Gastrocnemius medialis (tissue), 4 donors: Measurements from ENCODE around the gene COL3A1. TPM values are rescaled to one million over a fixed set of nuclear protein-coding genes. Genes with fewer than 3 reads are reported as not detected.

ENCODE experiments used
- ATAC-seq, 2 donors: fragments of 150-250 bp; one replicate each; pipeline ENCODE4 v1.9.1; 2016
- DNase-seq, 2 donors: peaks; one replicate each; pipeline ENCODE4 v3.0.0-alpha.2; 2019
- H3K27ac ChIP-seq, 4 donors: fragments of 200-600 bp; sonication (generic); 1 replicate in 1 of 4; 2 replicates in 3 of 4; pipeline ENCODE4 v1.5.1; 2016 to 2018; ENCODE audit warnings: mild to moderate bottlenecking in 2 of 4, moderate library complexity in 1 of 4
- H3K27me3 ChIP-seq, 3 donors: fragments of 200-600 bp; sonication (generic) in 2 of 3; 1 replicate in 1 of 3; 2 replicates in 2 of 3; pipeline versions ENCODE4 v1.5.1 to v1.6.0; 2016 to 2019; ENCODE audit warnings: mild to moderate bottlenecking in 1 of 3, moderate library complexity in 1 of 3
- H3K36me3 ChIP-seq, 2 donors: fragments of 200-600 bp; sonication (generic) in 1 of 2; one replicate each; pipeline ENCODE4 v1.5.1; 2017 to 2018
- H3K4me1 ChIP-seq, 2 donors: fragments of 200-600 bp; sonication (generic) in 1 of 2; one replicate each; pipeline ENCODE4 v1.5.1; 2016 to 2017; ENCODE audit warnings: mild to moderate bottlenecking in 2 of 2
- H3K4me3 ChIP-seq, 4 donors: fragments of 200-600 bp; sonication (generic) in 3 of 4; 1 replicate in 1 of 4; 2 replicates in 3 of 4; pipeline ENCODE4 v1.5.1; 2016 to 2019; ENCODE audit warnings: mild to moderate bottlenecking in 2 of 4
- H3K9me3 ChIP-seq, 3 donors: fragments of 200-600 bp; sonication (generic) in 2 of 3; 1 replicate in 1 of 3; 2 replicates in 2 of 3; pipeline ENCODE4 v1.5.1; 2016 to 2019
- POLR2A ChIP-seq, 2 donors: fragments of 450-650 bp; IDR thresholded peaks; one replicate each; pipeline ENCODE4 v1.6.1; 2017; ENCODE audit warnings: antibody characterized with exemption in 2 of 2, mild to moderate bottlenecking in 2 of 2, moderate library complexity in 2 of 2
- in situ Hi-C, 4 donors: fragments of 200-750 bp; cut with MboI; loops; one replicate each; pipeline versions ENCODE4 v1.15.0 to v1.8.0; 2017; ENCODE audit warnings: low sequenced_read_pairs in 4 of 4
- intact Hi-C: fragments of 100-400 bp; cut with DNase I; formaldehyde crosslinking; loops from one replicate; pipeline ENCODE4 v1.15.1; 2023; ENCODE audit warnings: low total_unique reads
- total RNA-seq, 4 donors: library from RNA; depleted of rRNA; stranded (reverse); fragments of >200 nt; gene quantifications; one replicate each; pipeline versions ENCODE4 v1.1.0 to v1.2.3, GENCODE V29; 2016
- TF ChIP-seq, protein P1 (sequence below), 5 experiments: fragments of 450-650 bp in 3 of 5; fragments of 200-600 bp in 2 of 5; sonication (generic) in 2 of 5; IDR thresholded peaks in 4 of 5; conservative IDR thresholded peaks in 1 of 5; 1 replicate in 4 of 5; 2 replicates in 1 of 5; pipeline ENCODE4 v1.5.1; 2016 to 2019; ENCODE audit warnings: antibody characterized with exemption in 5 of 5, mild to moderate bottlenecking in 3 of 5, moderate library complexity in 3 of 5

The COL3A1 gene
- total RNA-seq, 4 donors from 2014 or later = 6.5 to 42.7 (median 15.0) TPM

DNA sequence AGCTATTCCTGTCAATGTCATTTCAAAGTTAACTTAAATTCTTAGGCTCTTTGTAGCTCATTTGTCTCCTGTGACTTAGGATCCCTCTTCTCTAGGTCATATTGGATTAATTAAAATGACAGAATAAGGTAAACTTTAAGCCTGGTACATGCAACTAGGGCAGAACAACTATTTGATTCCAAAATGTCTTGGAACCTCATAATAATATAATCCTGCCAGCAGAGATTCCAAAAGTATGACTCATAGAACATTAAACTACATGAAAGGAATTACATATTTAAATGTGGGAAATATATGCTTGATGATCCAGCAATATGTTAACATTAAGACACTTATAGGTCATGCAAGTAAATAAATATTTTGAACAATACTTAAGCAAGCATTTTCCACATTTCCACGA is 63.3 kb downstream of the COL3A1 start:
- no peak for ATAC-seq
- Histone ChIP-seq H3K27me3 (no peaks in the 10 kb centered on the region), H3K36me3 (peaks cover 0 to 11% of the 10 kb centered on the region in 2 donors), H3K4me1 (no peaks in the 10 kb centered on the region), H3K9me3 (no peaks in the 10 kb centered on the region), H3K4me3 (no peak overlapping the region), H3K27ac (no peak overlapping the region)
- intact Hi-C loops = no loop called here
- no peak for DNase-seq
- no peak for TF ChIP-seq POLR2A (IDR thresholded peaks at IDR 0.05)
- TF ChIP-seq, protein P1, sequence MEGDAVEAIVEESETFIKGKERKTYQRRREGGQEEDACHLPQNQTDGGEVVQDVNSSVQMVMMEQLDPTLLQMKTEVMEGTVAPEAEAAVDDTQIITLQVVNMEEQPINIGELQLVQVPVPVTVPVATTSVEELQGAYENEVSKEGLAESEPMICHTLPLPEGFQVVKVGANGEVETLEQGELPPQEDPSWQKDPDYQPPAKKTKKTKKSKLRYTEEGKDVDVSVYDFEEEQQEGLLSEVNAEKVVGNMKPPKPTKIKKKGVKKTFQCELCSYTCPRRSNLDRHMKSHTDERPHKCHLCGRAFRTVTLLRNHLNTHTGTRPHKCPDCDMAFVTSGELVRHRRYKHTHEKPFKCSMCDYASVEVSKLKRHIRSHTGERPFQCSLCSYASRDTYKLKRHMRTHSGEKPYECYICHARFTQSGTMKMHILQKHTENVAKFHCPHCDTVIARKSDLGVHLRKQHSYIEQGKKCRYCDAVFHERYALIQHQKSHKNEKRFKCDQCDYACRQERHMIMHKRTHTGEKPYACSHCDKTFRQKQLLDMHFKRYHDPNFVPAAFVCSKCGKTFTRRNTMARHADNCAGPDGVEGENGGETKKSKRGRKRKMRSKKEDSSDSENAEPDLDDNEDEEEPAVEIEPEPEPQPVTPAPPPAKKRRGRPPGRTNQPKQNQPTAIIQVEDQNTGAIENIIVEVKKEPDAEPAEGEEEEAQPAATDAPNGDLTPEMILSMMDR (IDR thresholded peaks at IDR 0.05 in 4 of 5, conservative IDR thresholded peaks at IDR 0.05 in 1 of 5) = no peak
- in situ Hi-C loops = no loop called here

DNA sequence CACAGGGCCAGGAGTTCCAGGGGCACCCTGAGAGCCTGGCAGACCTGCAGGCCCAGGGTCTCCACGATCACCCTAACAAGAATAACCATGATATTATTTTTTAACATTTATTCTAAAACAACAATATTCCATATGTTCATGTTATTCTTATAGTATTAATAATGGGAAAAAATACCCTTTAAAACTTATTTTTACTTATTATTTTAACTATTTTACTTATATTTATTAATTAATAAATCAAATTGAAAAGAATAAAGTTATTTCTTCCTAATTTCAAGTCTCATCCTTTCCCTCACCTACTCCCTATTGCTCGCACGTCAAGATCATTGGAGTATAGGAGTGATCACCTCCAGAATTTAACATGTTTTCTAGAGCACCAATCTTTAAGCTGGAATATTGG is 71.7 kb downstream of the COL3A1 start:
- Histone ChIP-seq H3K9me3 (no peaks in the 10 kb centered on the region), H3K4me1 (no peaks in the 10 kb centered on the region), H3K4me3 (no peak overlapping the region), H3K27me3 (no peaks in the 10 kb centered on the region), H3K27ac (no peak overlapping the region), H3K36me3 (no peaks in the 10 kb centered on the region)
- in situ Hi-C loops (no loop called here), intact Hi-C loops (no loop called here)
- no peak for DNase-seq
- no peak for TF ChIP-seq POLR2A (IDR thresholded peaks at IDR 0.05)
- TF ChIP-seq, protein P1 (IDR thresholded peaks at IDR 0.05 in 4 of 5, conservative IDR thresholded peaks at IDR 0.05 in 1 of 5) = no peak
- ATAC-seq = no peak

DNA sequence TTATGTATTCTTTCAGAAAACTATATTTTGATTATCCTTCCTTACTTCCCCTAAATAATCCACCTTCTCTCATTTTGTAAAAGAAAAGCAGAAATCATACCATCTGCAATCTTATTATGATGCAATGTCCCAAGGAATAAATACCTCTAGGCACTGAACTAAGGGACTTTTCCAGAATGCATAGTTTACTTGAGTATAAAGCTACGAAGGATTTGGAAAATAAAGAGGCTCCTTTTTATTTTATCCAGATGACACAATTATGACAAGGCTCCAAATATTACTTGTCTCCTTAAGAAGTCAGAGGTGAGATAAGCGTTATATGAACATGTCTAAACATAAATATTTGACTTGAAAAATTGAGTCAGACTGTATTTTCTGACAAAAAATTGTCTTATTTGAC is 72.1 kb downstream of the COL3A1 start:
- no peaks in the 10 kb centered on the region for H3K9me3 ChIP-seq
- intact Hi-C loops = no loop called here
- no peak overlapping the region for H3K27ac ChIP-seq
- DNase-seq (no peak), ATAC-seq (no peak)
- H3K36me3 ChIP-seq = no peaks in the 10 kb centered on the region
- TF ChIP-seq, protein P1 (IDR thresholded peaks at IDR 0.05 in 4 of 5, conservative IDR thresholded peaks at IDR 0.05 in 1 of 5) = no peak
- TF ChIP-seq POLR2A (IDR thresholded peaks at IDR 0.05) = no peak
- no peak overlapping the region for H3K4me3 ChIP-seq
- in situ Hi-C loops = no loop called here
- H3K27me3 ChIP-seq = no peaks in the 10 kb centered on the region
- no peaks in the 10 kb centered on the region for H3K4me1 ChIP-seq

DNA sequence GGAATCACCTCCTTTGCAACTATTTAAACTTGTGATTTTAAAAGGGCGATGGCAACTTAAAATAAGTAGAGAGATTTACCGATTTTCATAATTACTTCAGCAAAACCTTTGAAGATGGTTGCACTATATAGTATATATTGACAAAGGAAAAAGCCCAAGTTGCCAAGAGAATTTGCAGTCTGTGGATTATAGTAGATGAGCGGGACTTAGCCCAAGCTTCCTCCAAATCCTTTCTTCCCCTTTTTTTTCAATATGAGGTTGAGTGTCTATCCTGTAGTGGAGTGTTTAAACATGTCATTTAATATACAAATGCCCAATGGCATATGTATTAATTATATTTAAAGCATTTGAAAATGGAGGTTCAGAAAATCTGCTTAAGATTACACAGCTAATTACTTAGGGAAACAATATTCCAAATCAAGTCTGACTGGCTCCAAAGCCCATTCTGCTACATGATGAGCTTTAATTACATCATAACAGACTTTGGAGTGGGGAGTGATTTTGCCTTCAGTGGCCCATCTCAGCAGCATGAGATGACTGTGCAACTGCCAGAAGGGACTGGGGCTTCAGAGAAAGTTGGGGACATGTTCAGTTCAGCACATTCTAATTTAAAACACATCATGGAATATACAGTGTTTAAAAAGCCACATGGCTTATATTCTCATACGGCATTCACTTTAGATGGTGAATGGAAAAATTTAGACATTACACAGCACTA is 73.2 kb downstream of the COL3A1 start:
- TF ChIP-seq POLR2A (IDR thresholded peaks at IDR 0.05) = no peak
- TF ChIP-seq, protein P1 (IDR thresholded peaks at IDR 0.05 in 4 of 5, conservative IDR thresholded peaks at IDR 0.05 in 1 of 5) = no peak
- intact Hi-C loops (no loop called here), in situ Hi-C loops (no loop called here)
- Histone ChIP-seq H3K27me3 (no peaks in the 10 kb centered on the region), H3K27ac (no peak overlapping the region), H3K36me3 (peaks cover 0 to under 1% of the 10 kb centered on the region in 2 donors), H3K4me1 (no peaks in the 10 kb centered on the region), H3K4me3 (no peak overlapping the region), H3K9me3 (no peaks in the 10 kb centered on the region)
- DNase-seq (no peak), ATAC-seq (no peak)

DNA sequence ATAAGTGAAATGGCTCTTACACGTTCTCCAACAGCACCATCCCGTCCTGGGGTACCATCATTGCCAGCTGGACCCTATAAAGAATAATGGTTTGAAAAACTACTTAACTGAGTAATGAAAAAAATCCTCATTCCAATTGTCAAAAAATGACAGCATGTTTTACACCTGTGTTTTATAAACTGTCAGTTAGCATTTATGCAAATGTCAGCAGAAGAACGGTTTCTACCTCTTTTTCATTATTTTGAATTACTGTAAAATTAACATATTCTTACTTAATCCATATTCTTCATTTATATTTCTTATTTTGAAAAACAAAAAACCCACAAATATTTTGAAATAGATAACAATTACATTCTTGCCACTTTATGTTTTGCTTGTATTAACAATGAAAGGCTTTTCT is 74.0 kb downstream of the COL3A1 start:
- Histone ChIP-seq H3K27ac (no peak overlapping the region), H3K9me3 (no peaks in the 10 kb centered on the region), H3K36me3 (peaks cover 0 to 8% of the 10 kb centered on the region in 2 donors), H3K4me3 (no peak overlapping the region), H3K27me3 (no peaks in the 10 kb centered on the region), H3K4me1 (no peaks in the 10 kb centered on the region)
- TF ChIP-seq POLR2A (IDR thresholded peaks at IDR 0.05) = no peak
- TF ChIP-seq, protein P1 (IDR thresholded peaks at IDR 0.05 in 4 of 5, conservative IDR thresholded peaks at IDR 0.05 in 1 of 5) = no peak
- DNase-seq (no peak), ATAC-seq (no peak)
- in situ Hi-C loops (no loop called here), intact Hi-C loops (no loop called here)
